HG03565 (cell line): ENCODE measurements around the gene DAPK1.

Source experiments
- ATAC-seq: cut with Tn5 transposase; IDR thresholded peaks from one replicate; pipeline ENCODE4 v1.9.1; 2021; ENCODE audit warnings: mild to moderate bottlenecking, moderate library complexity; ENCODE audit not compliant: unreplicated experiment

The DAPK1 gene

GRCh38 chr9:87638292-87638691 lies 140.6 kb downstream of the DAPK1 start:
- no peak for ATAC-seq

GRCh38 chr9:87639949-87640348 lies 142.3 kb downstream of the DAPK1 start:
- no peak for ATAC-seq

- ATAC-seq: no peak
Measured at GRCh38 chr9:87640385-87640795, 142.7 kb downstream of the DAPK1 start.

GRCh38 chr9:87641067-87641466 lies 143.4 kb downstream of the DAPK1 start:
- ATAC-seq: no peak

DNA sequence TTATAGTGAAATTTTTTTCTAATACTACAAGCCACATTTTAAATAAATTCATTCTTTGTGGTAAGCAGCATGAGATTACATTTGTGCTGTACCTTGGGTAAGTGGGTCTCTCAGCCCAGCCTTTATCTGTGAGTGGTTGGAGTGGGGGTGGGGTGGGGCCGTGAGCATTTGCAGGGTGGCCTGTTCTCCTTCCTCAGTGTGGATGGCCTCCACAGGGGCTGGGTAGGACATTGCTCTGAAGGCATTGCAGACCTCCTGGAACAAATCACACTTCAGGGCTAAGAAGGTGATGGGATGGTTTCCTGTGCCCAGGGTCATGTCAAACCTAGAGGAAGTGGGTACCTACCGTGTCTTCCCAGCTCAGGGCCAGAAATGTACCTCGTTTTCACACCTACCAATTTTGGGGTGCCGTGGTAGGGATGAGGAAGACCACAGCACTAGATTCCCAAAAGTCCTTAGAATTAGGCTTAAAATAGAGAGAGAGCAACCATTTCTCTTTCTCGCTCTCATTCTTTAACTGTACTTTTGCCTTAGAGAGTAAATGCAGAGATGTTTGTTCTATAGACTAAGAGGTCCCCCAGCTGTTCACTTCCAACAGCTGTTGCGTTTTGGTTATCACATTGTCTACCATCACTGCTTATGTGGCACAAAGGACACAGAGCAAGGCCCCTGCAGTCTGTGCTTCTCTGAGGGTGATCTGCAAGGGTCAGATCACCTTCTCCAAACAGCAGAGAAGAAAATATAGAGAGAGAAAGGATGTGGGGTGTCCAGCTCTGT lies 144.9 kb downstream of the DAPK1 start:
- no peak for ATAC-seq

DNA sequence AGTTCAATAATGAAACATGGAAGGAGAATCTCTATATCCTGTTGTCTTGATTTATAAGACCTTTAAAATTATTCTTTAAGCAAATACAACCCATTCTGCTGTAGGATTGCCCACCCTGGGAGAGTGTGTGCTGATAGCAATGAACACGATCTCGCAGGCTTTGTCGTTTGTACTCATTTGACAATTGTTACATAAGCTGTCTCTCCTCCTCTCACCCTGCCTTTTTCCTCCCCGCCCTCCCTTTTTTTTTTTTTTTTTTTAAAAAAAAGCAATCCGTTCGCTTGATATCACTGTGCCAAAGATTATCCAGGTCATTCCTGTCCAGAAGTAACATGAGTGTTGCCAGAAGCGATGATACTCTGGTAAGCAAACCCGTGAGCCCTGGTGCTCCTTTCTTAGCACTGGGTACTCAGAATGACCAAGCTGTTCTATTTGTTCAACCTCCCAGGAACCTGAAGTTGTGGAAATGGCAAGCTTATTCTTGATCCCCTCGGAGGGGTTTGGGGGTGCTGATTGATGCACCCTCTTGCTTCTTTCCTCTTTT lies 145.5 kb downstream of the DAPK1 start:
- no peak for ATAC-seq

GRCh38 chr9:87643778-87644570 lies 146.3 kb downstream of the DAPK1 start:
- no peak for ATAC-seq

DNA sequence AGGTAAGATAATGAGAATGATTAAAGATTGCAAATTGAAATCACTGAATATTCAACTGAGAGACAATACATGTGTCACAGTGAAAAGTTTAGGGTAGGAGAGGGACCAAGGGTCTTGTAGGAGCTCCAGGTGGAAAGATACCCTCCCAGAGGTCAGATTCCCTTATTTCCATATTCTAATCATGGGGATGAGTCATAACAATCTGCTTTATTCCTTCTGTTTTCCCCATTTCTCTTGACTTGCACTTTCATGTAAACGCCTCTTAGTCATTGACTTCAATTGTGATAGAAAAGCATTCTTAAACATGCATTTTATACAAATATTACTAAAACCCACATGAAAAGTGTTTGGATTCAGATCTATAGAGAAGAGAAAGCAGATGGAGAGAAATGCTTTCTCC lies 147.0 kb downstream of the DAPK1 start:
- ATAC-seq: no peak

DNA sequence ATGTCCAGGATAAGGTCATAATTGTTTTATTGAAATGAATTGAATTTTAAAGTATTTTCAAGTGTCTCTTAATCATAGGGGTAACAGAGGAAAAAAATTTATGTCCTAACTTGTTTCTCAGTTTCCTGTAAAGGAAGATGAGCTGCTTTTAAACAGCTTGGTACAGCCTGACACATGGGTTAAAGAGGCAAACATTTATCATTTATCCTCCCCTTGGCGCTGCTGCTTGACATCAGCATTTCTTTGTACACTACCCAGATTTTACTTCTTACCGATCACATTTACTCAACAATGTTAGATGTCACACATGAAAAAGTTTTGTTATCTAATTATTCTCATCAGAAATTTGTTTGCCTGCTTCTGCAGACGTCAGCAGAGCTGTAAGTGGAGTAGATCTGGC lies 148.9 kb downstream of the DAPK1 start:
- ATAC-seq: no peak

DNA sequence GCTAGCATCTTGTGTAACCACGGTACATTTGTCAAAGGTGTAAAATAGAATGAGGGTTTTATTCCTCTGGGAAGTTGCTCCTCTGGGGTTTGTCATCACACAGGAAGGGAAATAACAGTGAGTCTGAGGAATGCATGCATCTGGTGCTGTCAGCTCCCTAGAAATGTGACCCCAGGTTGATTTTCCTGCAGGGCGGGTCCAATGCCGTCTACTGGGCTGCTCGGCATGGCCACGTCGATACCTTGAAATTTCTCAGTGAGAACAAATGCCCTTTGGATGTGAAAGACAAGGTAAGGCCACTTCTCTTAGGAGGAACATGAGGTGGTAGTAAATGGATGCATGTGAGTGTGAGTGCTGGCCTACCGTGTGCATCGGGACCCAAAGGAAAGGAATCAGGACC lies 149.4 kb downstream of the DAPK1 start:
- ATAC-seq: no peak

DNA sequence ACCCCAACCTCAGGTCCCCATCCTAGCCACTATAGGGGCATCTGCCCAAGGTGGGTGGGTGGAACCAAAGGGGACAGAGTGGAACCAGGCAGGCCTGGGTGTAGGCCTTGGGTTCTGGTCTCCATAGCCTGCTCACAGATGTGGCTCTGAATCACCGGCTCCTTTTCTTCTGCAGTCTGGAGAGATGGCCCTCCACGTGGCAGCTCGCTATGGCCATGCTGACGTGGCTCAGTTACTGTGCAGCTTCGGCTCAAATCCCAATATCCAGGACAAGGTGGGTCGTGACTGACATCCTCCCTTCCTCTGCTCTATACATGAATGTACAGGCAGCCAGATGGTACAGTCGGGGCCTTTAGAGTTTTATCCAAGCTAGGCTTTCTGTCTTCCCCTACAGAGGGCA lies 150.9 kb downstream of the DAPK1 start:
- no peak for ATAC-seq

DNA sequence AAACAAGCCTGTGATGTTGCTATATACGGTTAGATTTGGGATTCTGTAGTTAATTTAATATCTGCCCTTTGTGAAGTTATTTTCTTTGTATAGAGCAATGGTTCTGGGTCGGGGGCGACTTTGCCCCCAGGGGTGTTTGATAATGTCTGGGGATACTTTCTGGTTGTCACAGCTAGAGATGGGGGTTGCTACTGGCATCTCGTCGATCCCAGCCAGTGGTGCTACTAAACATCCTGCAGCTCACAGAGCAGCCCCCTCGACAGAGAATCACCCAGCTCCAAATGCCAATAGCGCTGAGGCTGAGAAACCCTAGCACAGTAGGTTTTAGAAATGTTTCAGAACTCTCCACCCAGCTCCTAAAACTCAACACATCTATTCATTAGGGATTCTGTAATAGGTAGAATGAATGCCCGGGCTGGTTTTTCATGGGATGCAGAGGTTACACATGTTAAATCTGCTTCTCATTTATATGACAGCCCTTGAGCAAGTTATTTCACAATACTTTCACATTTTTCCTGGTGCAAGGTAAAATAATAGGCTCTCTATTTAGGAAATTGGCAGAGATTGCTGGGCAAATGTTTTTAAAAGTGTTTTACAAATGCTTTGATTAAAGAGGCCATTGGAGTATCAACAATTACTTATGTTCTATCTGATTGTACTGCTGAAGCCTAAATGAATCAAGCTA lies 153.1 kb downstream of the DAPK1 start:
- no peak for ATAC-seq

- ATAC-seq: no peak
Measured at GRCh38 chr9:87651431-87651830, 153.8 kb downstream of the DAPK1 start.

- no peak for ATAC-seq
Measured at GRCh38 chr9:87653941-87654340, 156.3 kb downstream of the DAPK1 start.

DNA sequence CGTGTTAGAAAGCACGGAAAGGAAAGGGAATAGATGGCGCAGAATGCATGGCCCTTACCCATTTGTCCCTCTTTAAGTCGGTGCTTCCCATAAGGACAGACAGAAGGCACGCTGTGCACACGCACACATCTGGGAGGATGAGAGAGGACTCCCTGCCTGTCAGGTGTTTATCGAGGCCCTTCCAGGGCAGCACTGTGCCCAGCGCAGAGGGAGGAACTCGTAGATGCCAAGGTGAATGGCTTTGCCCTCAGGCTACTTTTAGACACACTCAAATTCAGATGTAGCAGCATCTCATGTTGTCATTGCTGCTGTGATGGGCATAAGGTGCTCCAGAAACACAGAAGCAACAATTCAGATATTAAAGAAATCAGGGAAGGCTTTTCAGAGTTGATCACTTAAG lies 158.1 kb downstream of the DAPK1 start:
- ATAC-seq: no peak

DNA sequence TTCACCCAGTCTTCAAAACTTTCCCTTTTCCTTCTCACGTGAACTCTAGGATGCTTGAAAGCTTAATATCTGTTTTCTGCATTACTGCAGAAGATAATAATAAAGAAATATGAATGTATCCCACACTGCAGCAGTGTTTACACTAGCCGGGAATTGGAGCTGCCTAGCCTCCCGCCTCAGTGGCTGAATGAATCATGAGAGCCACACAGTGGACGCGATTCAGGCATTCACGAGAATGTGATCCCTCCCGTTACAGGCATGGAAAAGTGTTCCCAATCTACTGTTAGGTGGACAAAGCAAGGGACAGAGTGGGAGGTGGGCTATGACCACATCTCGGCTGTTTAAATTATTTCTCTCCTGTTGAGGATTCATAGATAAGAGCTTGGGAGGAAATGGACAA lies 158.8 kb downstream of the DAPK1 start:
- no peak for ATAC-seq

DNA sequence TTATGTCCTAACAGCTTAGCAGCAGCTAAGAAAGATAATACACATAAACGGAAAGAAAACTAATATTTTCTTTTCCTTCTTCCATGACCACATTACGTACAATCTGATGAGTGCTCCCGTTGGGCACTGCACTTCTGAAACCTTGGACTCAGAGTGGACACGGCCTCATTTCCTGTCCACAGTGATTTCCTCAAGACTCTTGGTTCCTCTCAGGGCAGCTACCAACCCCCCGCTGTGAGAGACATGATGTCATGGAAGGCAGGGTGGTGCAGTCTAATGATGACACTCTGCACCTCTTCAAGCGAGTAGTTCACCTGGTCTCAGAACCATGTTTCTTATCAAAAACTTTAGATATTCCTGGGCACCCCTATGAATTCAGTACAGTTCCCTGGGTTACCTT lies 159.5 kb downstream of the DAPK1 start:
- no peak for ATAC-seq

DNA sequence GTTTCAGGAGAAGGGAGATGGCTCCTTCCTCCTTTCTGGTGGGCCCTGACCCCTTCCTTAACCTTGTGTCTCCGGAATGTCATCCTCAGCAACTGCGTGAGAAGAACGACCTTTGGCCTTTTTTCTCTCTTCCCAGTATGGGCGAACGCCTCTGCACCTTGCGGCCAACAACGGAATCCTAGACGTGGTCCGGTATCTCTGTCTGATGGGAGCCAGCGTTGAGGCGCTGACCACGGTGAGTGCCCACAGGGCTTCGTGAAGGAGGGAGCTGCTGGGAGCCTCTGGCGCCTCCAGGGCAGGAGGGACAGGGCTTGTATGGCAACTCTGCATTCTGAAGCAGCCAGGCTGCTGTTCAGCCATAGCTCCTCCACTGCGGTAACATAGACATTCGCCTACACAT lies 160.2 kb downstream of the DAPK1 start:
- no peak for ATAC-seq

GRCh38 chr9:87658511-87658910 lies 160.8 kb downstream of the DAPK1 start:
- no peak for ATAC-seq

- ATAC-seq: no peak
Measured at GRCh38 chr9:87659534-87660419, 162.1 kb downstream of the DAPK1 start.

DNA sequence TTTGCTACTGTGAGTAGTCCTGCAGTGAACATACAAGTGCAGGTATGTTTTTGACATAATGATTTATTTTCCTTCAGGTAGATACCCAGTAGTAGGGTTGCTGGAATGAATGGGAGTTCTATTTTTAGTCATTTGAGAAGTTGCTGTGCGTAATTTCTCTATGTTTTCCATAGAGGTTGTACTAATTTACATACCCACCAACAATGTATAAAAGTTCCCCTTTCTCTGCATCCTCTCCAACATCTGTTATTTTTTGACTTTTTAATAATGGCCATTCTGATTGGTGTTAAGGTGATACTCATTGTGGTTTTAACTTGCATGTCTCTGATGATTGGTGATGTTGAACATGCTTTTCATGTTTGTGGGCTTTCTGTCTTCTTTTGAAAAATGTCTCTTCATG lies 163.6 kb downstream of the DAPK1 start:
- ATAC-seq: no peak
